A549 (cell line): ENCODE data around the gene OR5AR1.

Experiments used
- CHD4 ChIP-seq: fragments of 200-600 bp; sonication (generic); IDR thresholded peaks from 2 replicates; pipeline ENCODE4 v1.6.1; 2016; ENCODE audit warnings: antibody characterized with exemption, mild to moderate bottlenecking, borderline replicate concordance
- HOXA7 ChIP-seq: fragments of 250-450 bp; sonication (Bioruptor Pico); IDR thresholded peaks from 2 replicates; pipeline ENCODE4 v1.5.0; 2020; ENCODE audit warnings: mild to moderate bottlenecking, moderate library complexity
- RAD21 ChIP-seq, 2 experiments: fragments of >200 bp in 1 of 2; sonication (Bioruptor Twin) in 1 of 2; formaldehyde crosslinking in 1 of 2; IDR thresholded peaks in 1 of 2; conservative IDR thresholded peaks in 1 of 2; 2 replicates in 1 of 2; 3 replicates in 1 of 2; pipeline ENCODE4 v1.6.1; 2012 to 2018; ENCODE audit warnings: inconsistent platforms in 1 of 2
- RFX5 ChIP-seq: fragments of 450-650 bp; IDR thresholded peaks from 2 replicates; pipeline ENCODE4 v1.7.1; 2014; ENCODE audit warnings: antibody characterized with exemption, mild to moderate bottlenecking, moderate library complexity
- ZC3H11A ChIP-seq: fragments of 450-650 bp; IDR thresholded peaks from 2 replicates; pipeline ENCODE4 v1.6.1; 2014; ENCODE audit warnings: antibody characterized with exemption, mild to moderate bottlenecking
- TF ChIP-seq, protein P1 (sequence below): fragments of >200 bp; sonication (Bioruptor Twin); formaldehyde crosslinking; IDR thresholded peaks from 3 replicates; pipeline ENCODE4 v1.5.1; 2016
- TF ChIP-seq, protein P2 (sequence below): fragments of 450-650 bp; IDR thresholded peaks from 2 replicates; pipeline ENCODE4 v1.6.1; 2014; ENCODE audit warnings: antibody characterized with exemption

DNA sequence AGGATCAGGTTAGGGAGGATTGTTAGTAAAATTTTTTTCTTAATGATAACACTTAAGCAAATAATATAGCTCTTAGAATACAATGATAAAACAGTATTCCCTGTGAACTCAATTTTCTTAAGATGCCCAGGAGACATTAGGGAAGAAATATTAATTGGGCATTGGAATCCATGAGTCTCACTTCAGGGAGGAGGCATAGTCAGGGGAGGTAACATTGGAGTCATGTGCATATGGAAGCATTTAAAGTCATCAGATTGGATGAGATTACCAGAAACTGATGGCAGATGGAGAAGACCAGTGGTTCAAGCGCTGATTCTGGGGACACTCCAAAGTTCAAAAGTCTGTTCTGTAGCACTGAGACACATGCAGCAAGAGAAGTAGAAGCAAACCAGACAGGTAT is 35.3 kb downstream of the OR5AR1 start, which contains the start of gene OR9G1:
- TF ChIP-seq HOXA7 (CRISPR knock-in tag) (no peak), CHD4 (no peak), ZC3H11A (no peak), RFX5 (no peak), RAD21 (conservative IDR thresholded peaks at IDR 0.05 in 1 of 2, IDR thresholded peaks at IDR 0.05 in 1 of 2) (no peak)
- TF ChIP-seq, protein P1, sequence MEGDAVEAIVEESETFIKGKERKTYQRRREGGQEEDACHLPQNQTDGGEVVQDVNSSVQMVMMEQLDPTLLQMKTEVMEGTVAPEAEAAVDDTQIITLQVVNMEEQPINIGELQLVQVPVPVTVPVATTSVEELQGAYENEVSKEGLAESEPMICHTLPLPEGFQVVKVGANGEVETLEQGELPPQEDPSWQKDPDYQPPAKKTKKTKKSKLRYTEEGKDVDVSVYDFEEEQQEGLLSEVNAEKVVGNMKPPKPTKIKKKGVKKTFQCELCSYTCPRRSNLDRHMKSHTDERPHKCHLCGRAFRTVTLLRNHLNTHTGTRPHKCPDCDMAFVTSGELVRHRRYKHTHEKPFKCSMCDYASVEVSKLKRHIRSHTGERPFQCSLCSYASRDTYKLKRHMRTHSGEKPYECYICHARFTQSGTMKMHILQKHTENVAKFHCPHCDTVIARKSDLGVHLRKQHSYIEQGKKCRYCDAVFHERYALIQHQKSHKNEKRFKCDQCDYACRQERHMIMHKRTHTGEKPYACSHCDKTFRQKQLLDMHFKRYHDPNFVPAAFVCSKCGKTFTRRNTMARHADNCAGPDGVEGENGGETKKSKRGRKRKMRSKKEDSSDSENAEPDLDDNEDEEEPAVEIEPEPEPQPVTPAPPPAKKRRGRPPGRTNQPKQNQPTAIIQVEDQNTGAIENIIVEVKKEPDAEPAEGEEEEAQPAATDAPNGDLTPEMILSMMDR: no peak
- TF ChIP-seq, protein P2, sequence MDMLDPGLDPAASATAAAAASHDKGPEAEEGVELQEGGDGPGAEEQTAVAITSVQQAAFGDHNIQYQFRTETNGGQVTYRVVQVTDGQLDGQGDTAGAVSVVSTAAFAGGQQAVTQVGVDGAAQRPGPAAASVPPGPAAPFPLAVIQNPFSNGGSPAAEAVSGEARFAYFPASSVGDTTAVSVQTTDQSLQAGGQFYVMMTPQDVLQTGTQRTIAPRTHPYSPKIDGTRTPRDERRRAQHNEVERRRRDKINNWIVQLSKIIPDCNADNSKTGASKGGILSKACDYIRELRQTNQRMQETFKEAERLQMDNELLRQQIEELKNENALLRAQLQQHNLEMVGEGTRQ: no peak
